Lower lobe of right lung (tissue), 2 donors: ENCODE results near the gene THSD4. TPM values are rescaled to one million over a fixed set of nuclear protein-coding genes. Genes with fewer than 3 reads are reported as not detected.

Experiments used
- ATAC-seq, 2 donors: fragments of 200-7000 bp; cut with Tn5 transposase; one replicate each; pipeline ENCODE4 v1.9.1; 2020 to 2022; ENCODE audit warnings: mild to moderate bottlenecking in 2 of 2, moderate library complexity in 2 of 2
- DNase-seq: peaks from one replicate; pipeline ENCODE4 v3.0.0-alpha.2; 2020
- H3K27ac ChIP-seq: fragments of 200-600 bp; one replicate; pipeline ENCODE4 v1.8.0; 2022
- H3K27me3 ChIP-seq: fragments of 200-600 bp; one replicate; pipeline ENCODE4 v1.8.0; 2022; ENCODE audit warnings: low read depth
- H3K36me3 ChIP-seq: fragments of 200-600 bp; one replicate; pipeline ENCODE4 v1.8.0; 2022; ENCODE audit warnings: mild to moderate bottlenecking
- H3K4me1 ChIP-seq: fragments of 200-600 bp; one replicate; pipeline ENCODE4 v1.8.0; 2022
- H3K4me3 ChIP-seq: fragments of 200-600 bp; one replicate; pipeline ENCODE4 v1.8.0; 2022; ENCODE audit warnings: mild to moderate bottlenecking
- H3K9me3 ChIP-seq: fragments of 200-600 bp; one replicate; pipeline ENCODE4 v1.8.0; 2022
- intact Hi-C: fragments of 100-400 bp; cut with DNase I; formaldehyde crosslinking; loops from one replicate; pipeline ENCODE4 v1.11.0; 2022
- total RNA-seq: library from RNA; stranded (reverse); fragmentation: NEBNext Ultra II Directional; extraction: Animal tissue kit (Norgen Biotek cat#: 25700); gene quantifications from one replicate; pipeline ENCODE4 v1.2.1, GENCODE V29; 2021
- TF ChIP-seq, protein P1 (sequence below): fragments of 200-600 bp; IDR thresholded peaks from one replicate; pipeline ENCODE4 v1.8.0; 2022; ENCODE audit warnings: antibody characterized with exemption, mild to moderate bottlenecking
- donor health status: DM: no; HTN: yes; CAD: no; lungs with severe emphysema.

THSD4 gene
- total RNA-seq, 1 donor from 2014 or later, result 18.2 TPM

DNA sequence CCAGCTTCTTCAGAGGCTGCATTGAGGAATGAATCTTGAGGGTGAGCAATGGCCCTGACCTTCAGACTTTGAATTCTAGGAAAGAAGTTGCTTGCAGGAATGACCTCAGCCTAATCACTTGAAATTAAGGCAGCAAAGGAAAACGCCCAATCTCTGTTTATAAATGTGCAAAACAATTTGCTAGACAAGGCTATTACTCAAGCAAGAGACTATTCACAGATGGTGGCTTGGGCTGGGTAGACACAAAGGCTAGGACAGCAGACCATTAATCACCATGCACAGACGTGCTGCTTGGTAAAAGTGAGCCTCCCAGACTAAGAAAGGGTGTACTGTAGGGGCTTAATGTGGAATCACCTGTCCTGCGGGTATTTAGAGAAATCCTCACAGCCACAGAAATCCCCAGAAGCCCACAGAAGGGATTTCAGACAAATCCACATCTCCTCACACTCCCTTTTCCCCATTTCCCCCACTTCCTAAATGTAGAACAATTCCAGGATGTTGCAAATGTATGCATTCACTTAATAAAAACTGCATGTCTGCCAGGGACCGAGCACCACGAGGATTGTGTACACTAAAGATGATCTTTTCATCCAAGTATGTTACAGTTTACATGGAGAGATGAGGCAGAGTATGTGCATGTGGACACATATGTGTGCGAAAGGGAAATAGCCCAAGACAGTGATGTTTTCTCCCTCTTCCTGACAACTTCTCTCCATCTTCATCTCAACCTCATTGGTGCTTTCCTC, 259.5 kb downstream of the THSD4 start:
- Histone ChIP-seq H3K36me3 (no peaks in the 10 kb centered on the region), H3K9me3 (no peaks in the 10 kb centered on the region), H3K27me3 (no peaks in the 10 kb centered on the region), H3K27ac (peak overlapping the region; percentile 37), H3K4me3 (no peak overlapping the region), H3K4me1 (peaks cover 30% of the 10 kb centered on the region)
- DNase-seq (no peak), ATAC-seq (peak; percentile 53 to 57)
- TF ChIP-seq, protein P1, sequence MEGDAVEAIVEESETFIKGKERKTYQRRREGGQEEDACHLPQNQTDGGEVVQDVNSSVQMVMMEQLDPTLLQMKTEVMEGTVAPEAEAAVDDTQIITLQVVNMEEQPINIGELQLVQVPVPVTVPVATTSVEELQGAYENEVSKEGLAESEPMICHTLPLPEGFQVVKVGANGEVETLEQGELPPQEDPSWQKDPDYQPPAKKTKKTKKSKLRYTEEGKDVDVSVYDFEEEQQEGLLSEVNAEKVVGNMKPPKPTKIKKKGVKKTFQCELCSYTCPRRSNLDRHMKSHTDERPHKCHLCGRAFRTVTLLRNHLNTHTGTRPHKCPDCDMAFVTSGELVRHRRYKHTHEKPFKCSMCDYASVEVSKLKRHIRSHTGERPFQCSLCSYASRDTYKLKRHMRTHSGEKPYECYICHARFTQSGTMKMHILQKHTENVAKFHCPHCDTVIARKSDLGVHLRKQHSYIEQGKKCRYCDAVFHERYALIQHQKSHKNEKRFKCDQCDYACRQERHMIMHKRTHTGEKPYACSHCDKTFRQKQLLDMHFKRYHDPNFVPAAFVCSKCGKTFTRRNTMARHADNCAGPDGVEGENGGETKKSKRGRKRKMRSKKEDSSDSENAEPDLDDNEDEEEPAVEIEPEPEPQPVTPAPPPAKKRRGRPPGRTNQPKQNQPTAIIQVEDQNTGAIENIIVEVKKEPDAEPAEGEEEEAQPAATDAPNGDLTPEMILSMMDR, result no peak
- intact Hi-C loops, result no loop called here

DNA sequence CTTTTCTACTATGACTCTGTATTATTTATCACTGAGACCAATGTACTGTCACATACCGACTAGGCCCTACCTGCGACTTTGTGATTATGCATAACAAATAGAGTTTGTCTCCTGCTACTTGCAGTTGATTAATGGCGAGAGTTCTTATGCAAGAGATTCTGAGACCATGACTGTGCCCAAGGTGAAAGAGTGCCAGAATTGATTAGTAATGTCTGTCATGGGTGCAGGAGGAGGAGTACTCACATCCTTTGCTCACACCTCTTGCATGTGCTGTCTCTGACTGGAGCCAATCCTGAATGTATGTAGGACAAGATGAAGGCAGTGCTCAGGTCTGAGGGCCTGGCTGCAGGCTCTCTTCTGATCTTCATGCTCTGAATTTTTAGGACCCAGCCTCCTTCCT, 260.7 kb downstream of the THSD4 start:
- Histone ChIP-seq H3K27ac (peak overlapping the region; percentile 37), H3K4me3 (no peak overlapping the region), H3K9me3 (no peaks in the 10 kb centered on the region), H3K4me1 (peaks cover 30% of the 10 kb centered on the region), H3K36me3 (no peaks in the 10 kb centered on the region), H3K27me3 (no peaks in the 10 kb centered on the region)
- TF ChIP-seq, protein P1, result no peak
- intact Hi-C loops, result no loop called here
- DNase-seq (no peak), ATAC-seq (no peak)

DNA sequence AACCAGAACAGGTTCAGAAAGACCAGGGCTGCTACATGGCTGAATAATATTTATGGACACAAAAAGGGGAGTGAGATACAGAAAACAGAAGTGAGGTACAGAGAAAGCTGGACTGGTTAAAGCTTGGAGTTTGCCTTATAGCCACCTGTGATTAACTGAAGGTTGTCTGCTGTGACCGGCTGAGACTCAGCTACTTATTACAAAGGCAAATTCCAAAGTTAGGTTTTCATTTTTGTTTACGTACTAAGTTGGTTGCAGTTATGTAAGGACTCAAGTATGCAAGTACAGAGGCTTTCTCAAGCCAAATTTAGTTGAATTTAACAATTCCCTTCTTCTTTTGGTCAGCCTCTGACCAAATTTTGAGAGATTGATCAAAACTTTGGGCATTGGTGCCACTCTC, 264.6 kb downstream of the THSD4 start:
- intact Hi-C loops, result no loop called here
- Histone ChIP-seq H3K9me3 (no peaks in the 10 kb centered on the region), H3K4me1 (peaks cover 19% of the 10 kb centered on the region), H3K36me3 (no peaks in the 10 kb centered on the region), H3K27ac (no peak overlapping the region), H3K4me3 (no peak overlapping the region), H3K27me3 (no peaks in the 10 kb centered on the region)
- ATAC-seq, result peak in 1 of 2 donors; percentile 50
- no peak for DNase-seq
- TF ChIP-seq, protein P1, result no peak

DNA sequence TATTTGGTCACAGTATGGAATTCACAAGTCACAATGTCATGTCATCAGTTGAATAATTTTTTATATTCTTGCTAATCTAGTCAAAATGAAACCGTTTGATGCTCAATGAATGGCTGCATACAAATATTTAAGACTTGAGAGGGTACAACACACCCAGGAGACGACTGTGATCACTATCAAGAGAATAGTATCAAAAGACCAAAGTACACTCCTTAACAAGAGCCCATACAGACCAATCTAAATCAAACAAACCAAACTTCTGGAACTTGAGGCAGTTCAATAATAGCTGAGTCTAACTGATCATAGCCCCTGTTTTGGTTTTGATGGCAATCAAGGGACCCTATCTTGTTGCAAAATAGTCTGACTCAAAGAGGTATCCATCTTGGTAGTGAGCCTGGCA, 265.1 kb downstream of the THSD4 start:
- DNase-seq, result no peak
- H3K4me1 ChIP-seq, result peaks cover 19% of the 10 kb centered on the region
- H3K36me3 ChIP-seq, result no peaks in the 10 kb centered on the region
- ATAC-seq, result no peak
- TF ChIP-seq, protein P1, result no peak
- H3K27ac ChIP-seq, result no peak overlapping the region
- no peak overlapping the region for H3K4me3 ChIP-seq
- intact Hi-C loops, result no loop called here
- H3K27me3 ChIP-seq, result no peaks in the 10 kb centered on the region
- H3K9me3 ChIP-seq, result no peaks in the 10 kb centered on the region

GRCh38 chr15:71384501-71384900, 269.2 kb downstream of the THSD4 start:
- H3K36me3 ChIP-seq, result no peaks in the 10 kb centered on the region
- H3K27me3 ChIP-seq, result no peaks in the 10 kb centered on the region
- DNase-seq (no peak), ATAC-seq (no peak)
- H3K27ac ChIP-seq, result peak overlapping the region; percentile 28
- intact Hi-C loops, result no loop called here
- peaks cover 37% of the 10 kb centered on the region for H3K4me1 ChIP-seq
- H3K4me3 ChIP-seq, result no peak overlapping the region
- H3K9me3 ChIP-seq, result no peaks in the 10 kb centered on the region
- TF ChIP-seq, protein P1, result no peak
